Measurements from ENCODE around the gene GNAL.

- TF ChIP-seq CTCF (IDR thresholded peaks at IDR 0.05) (no peak), POLR2A (IDR thresholded peaks at IDR 0.05) (no peak)
Measured at GRCh38 chr18:11791131-11791530, 102.1 kb downstream of the GNAL start.

Measured in body of pancreas (tissue), 4 donors.